ENCODE measurements around the gene RGS6.

Gene RGS6

DNA sequence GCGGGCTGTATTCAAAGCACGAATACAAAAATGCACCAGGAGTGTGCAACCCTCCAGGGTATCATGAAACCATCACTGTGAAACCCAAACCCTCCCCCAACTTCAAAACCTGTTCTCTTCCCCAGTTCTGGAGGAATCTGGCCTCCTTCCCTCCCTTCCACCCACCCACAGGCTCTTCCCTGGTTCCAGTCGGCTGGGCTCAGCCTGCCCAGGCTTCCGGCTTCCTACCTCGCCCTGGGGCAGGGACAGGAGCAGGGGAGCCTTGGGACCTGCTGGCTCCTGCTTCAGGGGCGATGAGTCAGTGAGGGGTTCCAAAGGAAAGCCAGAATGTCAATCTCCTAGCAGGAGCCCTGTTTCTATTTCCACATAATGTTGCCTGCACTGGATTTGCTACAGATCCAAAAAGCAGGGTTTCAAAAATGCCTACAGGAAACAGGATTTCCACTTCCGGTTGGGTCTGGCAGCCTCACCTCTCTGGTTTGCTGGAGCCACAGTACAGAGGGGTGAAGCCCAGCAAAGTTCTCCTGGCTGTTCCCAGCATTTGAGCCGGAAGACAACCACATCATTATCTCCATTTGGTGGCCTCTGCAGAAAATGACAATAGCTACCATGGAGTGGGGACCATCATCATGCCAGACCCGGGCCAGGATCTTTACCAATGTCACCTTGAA is 683.4 kb downstream of the RGS6 start:
- no peak for DNase-seq (ENCODE audit: low read depth)
- no peak for TF ChIP-seq CTCF (IDR thresholded peaks at IDR 0.05; ENCODE audit: low read depth, low read length, missing control alignments)
- no peak overlapping the region for H3K4me3 ChIP-seq (ENCODE audit: low read depth, low read length)

All from GM12864 (cell line).